Raji (cell line): ENCODE results near the gene SNTB2.
A peak's percentile ranks its signal among the peaks of the same experiment; 100 is the strongest.

ENCODE experiments used
- POLR2A ChIP-seq: IDR thresholded peaks from 2 replicates; pipeline ENCODE4 v1.6.1; 2011; ENCODE audit warnings: low read depth, low read length, control low read depth; ENCODE audit not compliant: insufficient read depth

SNTB2 gene

GRCh38 chr16:69319826-69320739 lies 133.1 kb downstream of the SNTB2 start:
- TF ChIP-seq POLR2A, result no peak

- TF ChIP-seq POLR2A, result no peak
Observed at GRCh38 chr16:69320740-69321073, 133.7 kb downstream of the SNTB2 start.

GRCh38 chr16:69321080-69321479 lies 134.1 kb downstream of the SNTB2 start:
- TF ChIP-seq POLR2A, result no peak

GRCh38 chr16:69322343-69322742 lies 135.4 kb downstream of the SNTB2 start:
- TF ChIP-seq POLR2A, result no peak

GRCh38 chr16:69323415-69323814 lies 136.5 kb downstream of the SNTB2 start:
- no peak for TF ChIP-seq POLR2A

GRCh38 chr16:69324013-69324531 lies 137.1 kb downstream of the SNTB2 start:
- TF ChIP-seq POLR2A, result no peak

DNA sequence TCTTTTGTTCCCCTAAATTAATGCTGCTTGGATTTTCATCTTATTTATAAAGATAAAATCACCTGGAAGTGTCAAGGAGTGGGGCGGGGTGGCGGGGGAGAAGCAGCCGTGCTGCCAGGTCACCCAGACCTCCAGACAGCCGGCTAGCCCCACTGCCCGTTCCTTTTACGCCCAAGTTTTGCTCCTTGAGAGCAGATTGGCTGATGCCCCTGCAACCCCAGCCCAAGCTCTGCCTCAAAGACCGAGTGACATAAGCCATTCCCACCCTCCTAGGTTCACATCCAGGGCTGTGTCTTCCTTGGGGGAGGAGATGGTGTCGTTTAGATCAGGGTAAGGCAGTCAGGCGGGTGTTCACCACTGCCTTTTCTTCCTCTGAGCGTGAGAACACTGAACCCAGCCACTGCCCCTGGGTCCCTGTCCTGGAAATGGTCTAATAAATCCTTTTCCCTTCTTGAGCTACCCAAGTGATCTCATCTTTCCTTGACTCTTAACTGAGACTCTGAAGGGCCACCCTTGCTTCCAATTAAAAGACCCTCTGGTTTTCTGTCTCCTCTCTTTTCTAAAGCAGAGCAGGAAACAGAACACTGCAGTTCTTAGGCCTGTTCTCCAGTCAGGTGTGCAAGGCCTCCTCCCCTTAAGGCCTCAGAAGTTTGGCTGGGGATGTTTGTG lies 137.8 kb downstream of the SNTB2 start:
- TF ChIP-seq POLR2A, result no peak

- TF ChIP-seq POLR2A, result no peak
Observed at GRCh38 chr16:69325784-69326171, 138.8 kb downstream of the SNTB2 start.

GRCh38 chr16:69326172-69326873 lies 139.4 kb downstream of the SNTB2 start:
- TF ChIP-seq POLR2A, result no peak

GRCh38 chr16:69327585-69328310 lies 140.8 kb downstream of the SNTB2 start:
- no peak for TF ChIP-seq POLR2A

DNA sequence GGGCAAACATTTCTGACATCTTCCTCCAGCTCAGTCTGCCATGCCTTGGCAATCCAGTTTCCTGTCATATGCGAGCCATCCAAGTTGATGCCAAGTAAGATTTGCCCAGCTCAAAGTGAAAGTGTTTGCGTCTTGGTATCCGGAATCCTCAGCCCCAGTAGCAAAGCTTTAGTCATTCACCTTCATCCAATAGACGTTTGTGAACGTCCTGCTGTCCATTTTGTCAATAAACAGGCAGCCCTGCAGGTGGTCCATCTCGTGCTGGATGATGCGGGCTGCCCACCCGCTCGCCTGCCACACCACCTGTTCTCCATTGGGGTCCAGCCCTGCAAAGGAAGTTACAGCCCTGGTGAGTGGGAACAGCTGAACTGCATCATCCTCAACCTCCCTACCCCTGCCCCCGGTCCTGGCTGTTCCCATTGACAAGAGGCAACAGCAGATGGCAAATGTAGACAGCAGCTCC lies 141.9 kb downstream of the SNTB2 start:
- TF ChIP-seq POLR2A, result no peak

DNA sequence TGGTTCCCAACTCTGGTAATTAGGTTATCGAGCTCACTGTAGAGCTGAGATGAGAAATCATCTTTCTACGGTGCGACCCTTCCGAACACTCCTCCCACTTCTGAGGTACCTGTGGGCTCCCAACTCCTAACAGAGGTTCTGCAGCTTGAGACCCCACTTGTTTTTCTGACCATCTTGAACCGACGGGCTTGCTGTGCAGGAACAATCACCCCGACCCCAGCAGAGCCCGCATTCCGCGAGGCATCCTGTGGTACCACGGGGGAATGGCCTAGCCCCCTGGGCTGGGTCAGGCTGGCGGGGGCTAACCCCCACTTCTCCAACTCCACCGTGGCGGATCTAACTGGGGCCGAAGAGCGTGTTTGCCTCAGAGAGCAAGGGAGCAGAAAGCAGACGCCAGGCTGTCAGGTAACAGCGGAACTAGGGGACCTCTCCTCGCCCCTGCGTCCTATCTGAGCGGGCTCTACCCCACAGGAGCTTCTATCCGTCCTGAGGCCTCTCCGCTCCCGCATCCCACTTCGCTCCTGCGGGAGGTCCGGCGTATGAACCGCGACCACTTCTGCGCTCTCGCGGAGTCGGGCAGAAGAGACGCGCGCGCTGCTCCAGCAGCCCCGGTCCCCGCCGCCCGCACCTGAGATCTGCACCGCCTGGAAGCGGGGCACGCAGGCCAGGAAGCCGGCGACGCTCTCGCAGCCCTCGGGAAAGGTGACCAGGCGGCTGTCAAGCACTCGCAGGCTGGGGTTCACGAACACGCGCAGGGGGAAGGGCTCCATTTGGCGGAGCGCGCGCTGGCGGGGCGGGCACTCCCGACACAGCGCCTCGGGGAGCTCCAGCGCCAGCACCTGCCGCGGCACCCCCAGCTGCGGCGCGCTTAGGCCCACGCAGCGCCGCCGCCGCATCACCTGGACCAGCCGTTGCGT lies 142.7 kb downstream of the SNTB2 start:
- TF ChIP-seq POLR2A, result no peak

DNA sequence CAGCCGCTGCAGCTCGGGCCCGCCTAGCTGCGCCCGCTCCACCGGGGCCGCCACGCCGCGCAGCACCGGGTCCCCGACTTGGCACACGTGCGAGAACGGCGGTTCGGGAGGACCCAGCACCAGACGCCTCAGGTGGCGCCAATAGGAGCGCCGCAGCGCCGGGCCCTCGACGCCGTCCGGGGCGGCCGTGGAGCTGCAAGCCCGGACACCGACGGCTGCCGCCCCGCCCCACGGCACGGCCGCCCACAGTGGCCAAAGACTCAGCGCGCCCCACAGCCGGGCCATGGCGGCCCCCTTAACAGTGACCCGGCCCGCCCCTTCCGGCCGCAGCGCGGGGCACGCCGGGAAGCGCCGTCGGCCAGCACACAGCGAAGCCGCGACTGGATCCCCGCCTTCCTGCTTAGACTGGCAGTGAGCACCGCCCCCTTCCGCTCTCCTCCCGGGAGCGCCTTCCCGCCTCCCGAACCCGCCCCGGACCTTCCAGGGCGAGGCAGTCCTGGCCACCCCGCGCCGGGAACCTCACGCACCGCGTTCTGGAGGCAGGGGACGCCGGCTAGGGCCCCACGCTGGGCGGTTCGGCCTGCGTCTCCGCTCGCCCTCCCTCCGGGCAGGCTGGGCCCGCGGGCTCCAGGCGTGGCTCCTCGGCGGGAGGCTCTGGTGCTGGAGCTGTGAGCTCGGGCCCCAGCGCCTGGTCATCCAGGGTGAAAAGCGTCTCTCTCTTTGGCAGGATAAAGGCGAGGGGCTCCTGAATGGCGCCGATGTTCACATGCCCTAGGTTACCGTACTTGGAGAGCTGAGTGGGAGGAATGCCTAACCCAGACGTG lies 143.5 kb downstream of the SNTB2 start, which contains the start of gene PDF:
Gene PDF, minus strand, starts transcription at position 303 of the 824 bp plus-strand sequence. Its CDS starts 18 bp downstream, at position 285.
- TF ChIP-seq POLR2A, result peak; percentile 85
